Measurements from ENCODE around the gene USP27X.

Gene USP27X

GRCh38 chrX:49878834-49879655 lies at the start of gene USP27X:
Gene USP27X (plus strand): TSS chrX:49879484. CDS start chrX:49880308, 824 bp downstream.
- peak; percentile 53; the same call in 1 of the 2 replicates for TF ChIP-seq CTCF (IDR thresholded peaks at IDR 0.05; ENCODE audit: borderline replicate concordance, insufficient read depth, low read depth, low read length)

GRCh38 chrX:49838374-49838773 lies 40.9 kb upstream of the USP27X start:
- H3K4me3 ChIP-seq (ENCODE audit: low read depth, low read length), result no peak overlapping the region
- peak; percentile 56 for TF ChIP-seq CTCF (IDR thresholded peaks at IDR 0.05; ENCODE audit: borderline replicate concordance, insufficient read depth, low read depth, low read length)

More at GRCh38 chrX:49878834-49879655, at the start of gene USP27X:
- peak within 1 kb of the TSS; percentile 66 for H3K4me3 ChIP-seq (ENCODE audit: low read depth, low read length)

DNA sequence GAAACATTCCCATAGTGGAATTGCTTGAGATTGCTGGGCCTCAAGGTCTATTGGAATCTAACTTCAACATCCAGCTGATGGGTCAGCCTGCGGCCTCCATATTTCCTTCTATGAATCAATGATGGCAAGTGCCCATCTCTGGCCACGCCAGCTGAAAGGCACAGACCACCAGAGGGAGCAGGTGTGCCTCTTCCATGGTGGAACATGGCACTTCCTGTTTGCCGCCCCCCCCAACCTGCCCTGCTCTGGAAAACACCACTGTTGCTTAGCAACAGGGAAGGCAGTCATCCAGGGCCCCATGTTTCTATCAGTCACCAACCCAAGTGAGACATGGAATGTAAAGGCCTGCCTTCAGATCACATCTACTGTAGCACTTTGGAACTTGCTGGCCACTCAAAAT lies 38.6 kb upstream of the USP27X start:
- no peak overlapping the region for H3K4me3 ChIP-seq (ENCODE audit: low read depth, low read length)
- peak; percentile 50; the same call in 1 of the 2 replicates for TF ChIP-seq CTCF (IDR thresholded peaks at IDR 0.05; ENCODE audit: borderline replicate concordance, insufficient read depth, low read depth, low read length)

GRCh38 chrX:49842621-49843020 lies 36.7 kb upstream of the USP27X start:
- no peak overlapping the region for H3K4me3 ChIP-seq (ENCODE audit: low read depth, low read length)
- TF ChIP-seq CTCF (IDR thresholded peaks at IDR 0.05; ENCODE audit: borderline replicate concordance, insufficient read depth, low read depth, low read length), result no peak

- no peak for TF ChIP-seq CTCF (IDR thresholded peaks at IDR 0.05; ENCODE audit: borderline replicate concordance, insufficient read depth, low read depth, low read length)
- H3K4me3 ChIP-seq (ENCODE audit: low read depth, low read length), result no peak overlapping the region
These were observed 34.7 kb upstream of the USP27X start for GRCh38 chrX:49844611-49845010.

DNA sequence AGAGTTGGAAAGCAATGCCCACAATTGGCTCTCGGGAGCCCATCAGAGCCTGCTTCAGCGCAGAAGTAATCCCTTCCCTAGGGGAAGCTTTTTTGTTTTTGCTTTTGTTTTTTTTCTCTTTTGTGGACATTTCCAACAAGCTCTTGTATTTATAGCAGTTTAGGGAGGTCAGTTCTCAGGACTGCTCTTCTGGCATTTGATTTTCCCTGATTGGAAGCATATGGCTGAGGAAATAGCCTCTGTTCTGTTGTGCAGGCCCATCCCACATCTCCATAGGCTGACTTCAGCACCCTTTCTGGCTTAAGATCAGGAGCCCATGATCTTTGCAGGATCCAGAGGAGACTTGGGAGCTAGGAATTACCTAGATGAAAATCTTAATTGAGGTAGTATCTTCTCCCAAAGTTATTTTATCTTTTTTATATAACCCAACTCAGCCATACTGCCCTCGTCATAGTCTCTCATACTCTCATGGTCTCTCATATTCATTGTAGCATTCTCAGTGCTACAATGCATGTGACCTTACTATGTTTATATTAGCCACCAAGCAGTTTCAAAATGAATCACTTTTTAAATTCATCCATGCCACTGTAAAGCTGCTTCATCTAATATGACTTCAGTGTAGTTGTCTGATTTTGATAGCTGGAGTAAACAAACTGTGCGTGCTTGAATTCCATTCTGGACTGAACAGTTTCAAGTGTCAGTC lies 33.4 kb upstream of the USP27X start:
- TF ChIP-seq CTCF (IDR thresholded peaks at IDR 0.05; ENCODE audit: borderline replicate concordance, insufficient read depth, low read depth, low read length), result no peak
- H3K4me3 ChIP-seq (ENCODE audit: low read depth, low read length), result no peak overlapping the region
